B cell (primary cell): ENCODE data around the gene RBM25. TPM values are rescaled to one million over a fixed set of nuclear protein-coding genes. Genes with fewer than 3 reads are reported as not detected.

Source experiments
- ATAC-seq: fragments of 200-7000 bp; cut with Tn5 transposase; one replicate; pipeline ENCODE4 v1.10.0; 2021; ENCODE audit warnings: low read depth, mild to moderate bottlenecking, moderate number of reproducible peaks, moderate library complexity
- CTCF ChIA-PET: fragments of 350-600 bp; sonication (Branson Sonifier 250); formaldehyde crosslinking; loops from one replicate; lab custom pipeline; 2021; ENCODE audit warnings: antibody characterized with exemption, inconsistent platforms; lab: Charles Lee
- POLR2A ChIA-PET: fragments of 350-600 bp; sonication (Branson Sonifier 250); formaldehyde crosslinking; loops from one replicate; lab custom pipeline; 2021; ENCODE audit warnings: antibody characterized with exemption; lab: Charles Lee
- DNase-seq: peaks from one replicate; pipeline ENCODE4 v3.0.0; 2013
- H2AFZ ChIP-seq: 2 replicates; pipeline ENCODE4 v1.6.1; 2012; ENCODE audit warnings: mild to moderate bottlenecking, low read depth, low read length; ENCODE audit not compliant: insufficient read depth, poor library complexity, severe bottlenecking
- H3K27ac ChIP-seq, 2 donors: 1 replicate in 1 of 2; 2 replicates in 1 of 2; pipeline ENCODE4 v1.5.1; 2012 to 2013; ENCODE audit warnings: low read length in 2 of 2, mild to moderate bottlenecking in 2 of 2, moderate library complexity in 1 of 2
- H3K27me3 ChIP-seq, 4 experiments: fragments of 200-600 bp in 1 of 4; sonication (generic) in 1 of 4; replicated peaks in 1 of 4; 1 replicate in 2 of 4; 2 replicates in 2 of 4; pipeline versions ENCODE4 v1.6.1 to v1.7.0; 2013 to 2016; ENCODE audit warnings: low read length in 3 of 4, mild to moderate bottlenecking in 2 of 4, mixed read lengths in 1 of 4, moderate library complexity in 1 of 4; ENCODE audit not compliant: insufficient read depth in 4 of 4, control insufficient read depth in 3 of 4; ENCODE audit errors: control extremely low read depth in 1 of 4
- H3K36me3 ChIP-seq, 2 experiments: replicated peaks in 1 of 2; 1 replicate in 1 of 2; 2 replicates in 1 of 2; pipeline versions ENCODE4 v1.6.1 to v1.7.1; 2013; ENCODE audit warnings: low read length in 1 of 2; ENCODE audit not compliant: insufficient read depth in 2 of 2, control insufficient read depth in 1 of 2; ENCODE audit errors: control extremely low read depth in 1 of 2, extremely low read depth in 1 of 2
- H3K4me1 ChIP-seq, 2 donors: fragments of 200-600 bp in 1 of 2; sonication (generic) in 1 of 2; 1 replicate in 1 of 2; 2 replicates in 1 of 2; pipeline versions ENCODE4 v1.5.1 to v1.6.1; 2013 to 2017; ENCODE audit warnings: low read length in 2 of 2; ENCODE audit not compliant: control insufficient read depth in 2 of 2, insufficient read depth in 2 of 2
- H3K4me2 ChIP-seq: replicated peaks from 2 replicates; pipeline ENCODE3; 2012; ENCODE audit warnings: mild to moderate bottlenecking, low read depth, low read length; ENCODE audit not compliant: poor library complexity, severe bottlenecking
- H3K4me3 ChIP-seq, 5 experiments: fragments of 200-600 bp in 1 of 5; sonication (generic) in 1 of 5; 1 replicate in 3 of 5; 2 replicates in 2 of 5; pipeline versions ENCODE4 v1.5.1 to v1.7.0; 2011 to 2016; ENCODE audit warnings: low read length in 4 of 5, mild to moderate bottlenecking in 4 of 5, low read depth in 2 of 5, control low read depth in 1 of 5, moderate library complexity in 1 of 5; ENCODE audit not compliant: insufficient read depth in 1 of 5; ENCODE audit errors: control extremely low read depth in 1 of 5, extremely low read depth in 1 of 5
- H3K79me2 ChIP-seq: fragments of 200-600 bp; sonication (generic); one replicate; pipeline ENCODE4 v1.6.0; 2016; ENCODE audit warnings: low read length; ENCODE audit not compliant: control insufficient read depth, insufficient read depth
- H3K9ac ChIP-seq: fragments of 200-600 bp; sonication (generic); 2 replicates; pipeline ENCODE4 v1.6.1; 2017; ENCODE audit warnings: mild to moderate bottlenecking, low read length, moderate library complexity
- H3K9me3 ChIP-seq, 3 donors: one replicate each; pipeline versions ENCODE4 v1.6.1 to v1.7.1; 2013; ENCODE audit warnings: low read length in 2 of 3; ENCODE audit not compliant: control insufficient read depth in 2 of 3, insufficient read depth in 1 of 3; ENCODE audit errors: control extremely low read depth in 1 of 3
- H4K20me1 ChIP-seq: 2 replicates; pipeline ENCODE4 v1.6.0; 2012; ENCODE audit warnings: mild to moderate bottlenecking, low read length; ENCODE audit not compliant: insufficient read depth, control insufficient read depth, poor library complexity, severe bottlenecking
- H3K27ac Mint-ChIP-seq: one replicate; pipeline ENCODE4 v1.8.0; 2021; ENCODE audit warnings: mixed read lengths
- H3K27me3 Mint-ChIP-seq: one replicate; pipeline ENCODE4 v1.8.0; 2021; ENCODE audit warnings: mixed read lengths
- H3K4me1 Mint-ChIP-seq: one replicate; pipeline ENCODE4 v1.8.0; 2021; ENCODE audit warnings: mixed read lengths
- H3K4me3 Mint-ChIP-seq: one replicate; pipeline ENCODE4 v1.8.0; 2021; ENCODE audit warnings: mixed read lengths
- H3K9me3 Mint-ChIP-seq: one replicate; pipeline ENCODE4 v1.8.0; 2022; ENCODE audit warnings: mixed read lengths; ENCODE audit not compliant: insufficient read depth
- CTCF ChIP-seq: fragments of 200-600 bp; IDR thresholded peaks from one replicate; pipeline ENCODE4 v1.8.0; 2022; ENCODE audit warnings: antibody characterized with exemption, mild to moderate bottlenecking
- EZH2 ChIP-seq: IDR thresholded peaks from 2 replicates; pipeline ENCODE4 v1.6.1; 2012; ENCODE audit warnings: borderline replicate concordance, low read depth, mild to moderate bottlenecking, moderate library complexity, low read length; ENCODE audit not compliant: insufficient read depth, poor library complexity, severe bottlenecking
- WGBS: methylation state at CpG from one replicate; pipeline ENCODE4 v1.1.5; 2013; ENCODE audit warnings: missing lambda C conversion rate; ENCODE audit not compliant: insufficient coverage; 5-methylcytosine and 5-hydroxymethylcytosine counted together
- intact Hi-C: fragments of 100-400 bp; cut with micrococcal nuclease; formaldehyde crosslinking; loops from one replicate; pipeline ENCODE4 v1.10.0; 2022
- polyA plus RNA-seq: library from polyadenylated mRNA; depleted of rRNA; stranded (reverse); fragments of >200 nt; gene quantifications from 2 replicates; pipeline ENCODE4 v1.2.3, GENCODE V29; 2012
- total RNA-seq, 2 donors: library from RNA; stranded (reverse); fragments of 120-200 nt in 1 of 2; gene quantifications; 1 replicate in 1 of 2; 2 replicates in 1 of 2; pipeline versions ENCODE4 v1.2.3 to v1.2.4, GENCODE V29; 2013 to 2022

The RBM25 gene
- total and polyA plus RNA-seq, 2 donors (not counting 1 experiment from before 2014, with no cell fraction given) = 20.2 to 137 TPM

DNA sequence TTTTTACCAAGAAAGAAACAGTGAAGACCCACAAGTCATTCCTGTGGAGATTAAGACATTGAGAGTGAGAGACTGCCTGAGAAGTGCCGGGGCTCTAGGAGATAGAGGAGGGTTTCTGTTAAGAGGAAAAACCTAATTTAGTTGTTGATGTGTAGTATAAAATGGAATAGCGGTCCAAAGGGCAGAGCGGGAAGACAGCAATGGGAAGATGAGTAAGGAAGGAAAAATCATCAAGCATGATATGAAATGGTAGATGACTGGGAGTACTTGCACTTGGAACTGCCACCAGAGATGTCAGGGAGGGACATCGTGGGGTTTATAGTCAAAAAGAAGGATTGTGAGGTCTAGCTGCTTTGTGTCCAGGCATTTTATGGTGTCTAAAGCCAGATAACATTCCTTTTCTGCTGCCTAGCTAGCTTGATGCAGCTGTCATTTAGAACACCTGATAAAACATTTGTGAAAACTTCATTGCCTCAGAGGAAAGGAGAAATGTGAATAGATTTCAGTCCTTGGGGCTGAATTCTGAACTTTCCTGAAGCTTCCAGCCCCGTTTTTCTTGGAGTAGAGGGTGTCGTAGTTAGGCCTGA is 57.8 kb downstream of the RBM25 start:
- Histone ChIP-seq H3K27ac (no peak overlapping the region), H3K4me3 (no peak overlapping the region), H3K9ac (no peak overlapping the region), H3K9me3 (no peaks in the 10 kb centered on the region), H3K4me2 (no peak overlapping the region), H4K20me1 (peaks cover 8% of the 10 kb centered on the region), H2AFZ (no peak overlapping the region), H3K36me3 (peaks cover 22 to 85% of the 10 kb centered on the region in 2 experiments), H3K4me1 (no peaks in the 10 kb centered on the region), H3K27me3 (no peaks in the 10 kb centered on the region), H3K79me2 (no peaks in the 10 kb centered on the region)
- Mint-ChIP-seq H3K4me3 (no peak overlapping the region), H3K27me3 (no peaks in the 10 kb centered on the region), H3K9me3 (no peaks in the 10 kb centered on the region), H3K4me1 (no peaks in the 10 kb centered on the region), H3K27ac (no peak overlapping the region)
- POLR2A ChIA-PET = no interaction called here
- intact Hi-C loops = no loop called here
- ATAC-seq = no peak
- CTCF ChIA-PET = no interaction called here
- no peak for DNase-seq
- no peak for TF ChIP-seq CTCF
- no peak for TF ChIP-seq EZH2
- 100% methylated on average over 5 of the region's 6 CpGs for WGBS

DNA sequence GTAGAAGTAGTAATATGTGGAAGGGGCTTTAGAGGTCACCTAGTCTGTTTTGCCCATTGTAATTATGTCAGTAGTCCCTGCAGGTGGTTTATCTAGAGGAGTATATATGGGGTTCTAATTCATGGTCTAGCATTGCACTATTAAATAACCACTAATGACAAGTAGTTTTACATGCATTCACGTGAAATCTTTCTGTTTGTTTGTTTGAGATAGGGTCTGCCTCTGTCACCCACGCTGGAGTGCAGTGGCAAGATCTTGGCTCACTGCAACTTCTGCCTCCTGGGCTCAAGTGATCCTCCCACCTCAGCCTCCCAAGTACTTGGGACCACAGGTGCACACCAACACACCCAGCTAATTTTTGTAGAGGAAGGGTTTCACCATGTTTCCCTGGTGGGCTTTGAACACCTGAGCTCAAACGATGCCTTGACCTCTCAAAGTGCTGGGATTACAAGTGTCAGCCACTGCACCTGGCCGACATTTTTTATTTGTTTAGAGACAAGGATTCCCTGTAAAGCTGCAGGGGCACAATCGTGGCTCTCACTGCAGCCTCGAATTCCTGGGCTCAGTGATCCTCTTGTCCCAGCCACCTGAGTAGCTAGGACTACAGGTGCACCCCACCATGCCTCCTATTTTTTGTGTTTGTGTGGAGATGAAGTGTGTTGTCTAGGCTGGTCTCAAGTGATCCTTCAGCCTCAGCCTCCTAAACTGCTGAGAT is 66.0 kb downstream of the RBM25 start:
- no peak overlapping the region for H3K4me3 Mint-ChIP-seq
- H3K4me2 ChIP-seq = no peak overlapping the region
- H3K9ac ChIP-seq = no peak overlapping the region
- ChIA-PET POLR2A (no interaction called here), CTCF (no interaction called here)
- H2AFZ ChIP-seq = no peak overlapping the region
- H3K79me2 ChIP-seq = no peaks in the 10 kb centered on the region
- no peak overlapping the region for H3K27ac ChIP-seq
- no peak for ATAC-seq
- no peaks in the 10 kb centered on the region for H3K9me3 Mint-ChIP-seq
- TF ChIP-seq EZH2 = no peak
- no peak for TF ChIP-seq CTCF
- no peak for DNase-seq
- no peak overlapping the region for H3K27ac Mint-ChIP-seq
- no peak overlapping the region for H3K4me3 ChIP-seq
- peaks cover 9 to 38% of the 10 kb centered on the region in 2 experiments for H3K36me3 ChIP-seq
- H4K20me1 ChIP-seq = no peaks in the 10 kb centered on the region
- no peaks in the 10 kb centered on the region for H3K4me1 Mint-ChIP-seq
- no peaks in the 10 kb centered on the region for H3K9me3 ChIP-seq
- no peaks in the 10 kb centered on the region for H3K27me3 Mint-ChIP-seq
- H3K27me3 ChIP-seq = no peaks in the 10 kb centered on the region
- 94% methylated on average over 4 of the region's 6 CpGs for WGBS
- no peaks in the 10 kb centered on the region for H3K4me1 ChIP-seq
- intact Hi-C loops = no loop called here
